Kidney (tissue), 14 donors: Measurements from ENCODE around the gene B4GALT2. TPM values are rescaled to one million over a fixed set of nuclear protein-coding genes. Genes with fewer than 3 reads are reported as not detected.
A peak's percentile ranks its signal among the peaks of the same experiment; 100 is the strongest.

Experiments used
- DNase-seq, 5 donors: peaks; one replicate each; pipeline ENCODE4 v3.0.0-alpha.2; 2013 to 2020
- FAIRE-seq: peaks from 2 replicates; lab custom pipeline; 2012; peaks lifted over from hg19 to GRCh38; lab: Jason Lieb, UNC
- H3K27ac ChIP-seq, 2 donors: one replicate each; pipeline ENCODE4 v1.7.0; 2013; ENCODE audit warnings: low read depth in 2 of 2, low read length in 2 of 2, inconsistent platforms in 1 of 2
- H3K27me3 ChIP-seq: one replicate; pipeline ENCODE4 v1.7.1; 2013; ENCODE audit warnings: low read length, inconsistent platforms; ENCODE audit not compliant: control insufficient read depth, insufficient read depth
- H3K36me3 ChIP-seq, 3 donors: one replicate each; pipeline versions ENCODE4 v1.7.0 to v1.7.1; 2013; ENCODE audit warnings: low read length in 3 of 3, control low read depth in 1 of 3, inconsistent platforms in 1 of 3; ENCODE audit not compliant: insufficient read depth in 3 of 3, control insufficient read depth in 2 of 3
- H3K4me1 ChIP-seq, 3 donors: one replicate each; pipeline versions ENCODE4 v1.7.0 to v1.7.1; 2013; ENCODE audit warnings: low read length in 3 of 3, inconsistent platforms in 1 of 3, low read depth in 1 of 3; ENCODE audit not compliant: control insufficient read depth in 2 of 3, insufficient read depth in 2 of 3
- H3K4me3 ChIP-seq, 3 donors: one replicate each; pipeline versions ENCODE4 v1.7.0 to v1.8.1; 2013; ENCODE audit warnings: low read length in 3 of 3, control low read depth in 1 of 3, inconsistent platforms in 1 of 3
- H3K9ac ChIP-seq, 3 donors: one replicate each; pipeline versions ENCODE4 v1.7.0 to v1.7.1; 2013; ENCODE audit warnings: low read length in 3 of 3, control low read depth in 1 of 3, inconsistent platforms in 1 of 3
- H3K9me3 ChIP-seq, 3 donors: one replicate each; pipeline versions ENCODE4 v1.7.0 to v1.7.1; 2013; ENCODE audit warnings: low read length in 3 of 3, control low read depth in 1 of 3, inconsistent platforms in 1 of 3; ENCODE audit not compliant: control insufficient read depth in 2 of 3, insufficient read depth in 1 of 3
- CTCF ChIP-seq: IDR thresholded peaks from 3 replicates; pipeline ENCODE4 v1.5.1; 2012; ENCODE audit warnings: mild to moderate bottlenecking, moderate library complexity, borderline replicate concordance; ENCODE audit not compliant: insufficient read depth; ENCODE audit errors: extremely low read depth
- intact Hi-C: fragments of 100-400 bp; cut with DNase I; formaldehyde crosslinking; loops from one replicate; pipeline ENCODE4 v1.11.1; 2022
- polyA plus RNA-seq: library from polyadenylated mRNA; stranded (reverse); fragments of 350-450 nt; fragmentation: Illumina TruSeq; extraction: RNeasy Lipid Tissue Mini Kit (QIAGEN cat#74804); gene quantifications from one replicate; pipeline ENCODE4 v1.2.3, GENCODE V29; 2014; ENCODE audit warnings: low read depth, low replicate concordance; ENCODE audit not compliant: insufficient read depth
- total RNA-seq: library from RNA; stranded (reverse); fragmentation: NEBNext Ultra II Directional; extraction: Animal tissue kit (Norgen Biotek cat#: 25700); gene quantifications from one replicate; pipeline ENCODE4 v1.2.1, GENCODE V29; 2021
- donor health status: control.
- donor health status: control.
- donor health status: control.
- donor health status: control.
- donor health status: control.
- donor health status: DM: yes; HTN: yes; CAD: no.
- donor health status: Normal renal cell carcinoma (clear cell type).

B4GALT2 gene
- total and polyA plus RNA-seq, 2 donors from 2014 or later = 25.1 to 32.5 TPM

GRCh38 chr1:43938892-43939587 is 40.0 kb upstream of the B4GALT2 start:
- Histone ChIP-seq H3K9me3 (no peaks in the 10 kb centered on the region), H3K4me1 (peaks cover 0 to 29% (median 21%) of the 10 kb centered on the region in 3 donors), H3K9ac (no peak overlapping the region), H3K4me3 (no peak overlapping the region), H3K27me3 (no peaks in the 10 kb centered on the region), H3K36me3 (no peaks in the 10 kb centered on the region), H3K27ac (no peak overlapping the region)
- no peak for DNase-seq
- FAIRE-seq = no peak
- no peak for TF ChIP-seq CTCF
- intact Hi-C loops = no loop called here

GRCh38 chr1:43942411-43942810 is 36.6 kb upstream of the B4GALT2 start:
- Histone ChIP-seq H3K27me3 (no peaks in the 10 kb centered on the region), H3K9me3 (no peaks in the 10 kb centered on the region), H3K27ac (no peak overlapping the region), H3K4me1 (peaks cover 0 to 21% (median 10%) of the 10 kb centered on the region in 3 donors), H3K4me3 (no peak overlapping the region), H3K9ac (no peak overlapping the region), H3K36me3 (no peaks in the 10 kb centered on the region)
- no peak for TF ChIP-seq CTCF
- FAIRE-seq (no peak), DNase-seq (no peak)
- intact Hi-C loops = no loop called here

- no peak for TF ChIP-seq CTCF
- H3K27ac ChIP-seq = peak overlapping the region in 1 of 2 donors; percentile 14
- intact Hi-C loops = no loop called here
- FAIRE-seq = no peak
- no peaks in the 10 kb centered on the region for H3K9me3 ChIP-seq
- peaks cover 0 to 32% (median 14%) of the 10 kb centered on the region in 3 donors for H3K4me1 ChIP-seq
- DNase-seq = no peak
- no peaks in the 10 kb centered on the region for H3K27me3 ChIP-seq
- H3K4me3 ChIP-seq = no peak overlapping the region
- peak overlapping the region in 1 of 3 donors; percentile 26 for H3K9ac ChIP-seq
- peaks cover 0 to 6% (median 0%) of the 10 kb centered on the region in 3 donors for H3K36me3 ChIP-seq
Observed at GRCh38 chr1:43944860-43945259, 34.1 kb upstream of the B4GALT2 start.
